Measurements from ENCODE around the gene NRN1L. TPM values are rescaled to one million over a fixed set of nuclear protein-coding genes. Genes with fewer than 3 reads are reported as not detected.

Gene NRN1L
- total and polyA plus RNA-seq, 2 of the 4 experiments (the other 2 are of a cell fraction) = 0.27 TPM; not detected in 1

GRCh38 chr16:67880584-67880983 is 4.1 kb upstream of the NRN1L start:
- no peak overlapping the region for H2BK120ac ChIP-seq (ENCODE audit: low read depth, low read length)
- H2AK9ac ChIP-seq (replicated peaks; ENCODE audit: low read depth, low read length, poor library complexity) = no peak overlapping the region
- DNase-seq (no peak), ATAC-seq (ENCODE audit: low read depth) (no peak)
- peaks cover 11 to 31% of the 10 kb centered on the region in 2 experiments; a peak in 3 of 4 replicates for H3K79me1 ChIP-seq (ENCODE audit: low read depth in 1 of 2, low read length in 2 of 2)
- H4K20me1 ChIP-seq (ENCODE audit: insufficient read depth, low read length) = peaks cover 52% of the 10 kb centered on the region
- in situ Hi-C loops (cut with MboI; ENCODE audit: low sequenced_read_pairs) = no loop called here
- no peak overlapping the region for H3K27ac ChIP-seq (ENCODE audit: insufficient read depth, low read length)
- no peaks in the 10 kb centered on the region for H3K27me3 ChIP-seq (ENCODE audit: control insufficient read depth, insufficient read depth, low read length)
- WGBS, 2 experiments (ENCODE audit: extremely low coverage in 2 of 2, insufficient read length in 1 of 2) = 100% methylated on average over 3 of the region's 13 CpGs; no CpG with 5 or more reads in 1 of the 2 experiments
- H2AK5ac ChIP-seq (ENCODE audit: low read depth, low read length) = no peak overlapping the region
- ChIA-PET CTCF (interaction anchor here (0.6 to 0.9 kb wide), 2 partner anchors 9 to 33 kb away, joined by 3 read pairs; no protein-coding TSS in a partner anchor), POLR2A (ENCODE audit: unreplicated experiment) (no interaction called here)
- intact Hi-C loops (cut with micrococcal nuclease) = no loop called here
- no peak overlapping the region for H3K56ac ChIP-seq (ENCODE audit: extremely low read depth, insufficient read depth, low read length)
- H4K5ac ChIP-seq (ENCODE audit: low read depth, low read length) = no peak overlapping the region
- no peak overlapping the region for H4K91ac ChIP-seq (ENCODE audit: insufficient read depth, low read depth, low read length)
- TF ChIP-seq USF2 (IDR thresholded peaks at IDR 0.05; ENCODE audit: low read depth, low read length) (no peak), SMC3 (IDR thresholded peaks at IDR 0.05; ENCODE audit: low read depth, low read length) (no peak), CTCF (conservative IDR thresholded peaks at IDR 0.05; ENCODE audit: low read depth, low read length) (no peak), RCOR1 (IDR thresholded peaks at IDR 0.05; ENCODE audit: insufficient replicate concordance, low read length) (no peak), RFX5 (IDR thresholded peaks at IDR 0.05; ENCODE audit: low read depth, low read length) (no peak), ELK1 (IDR thresholded peaks at IDR 0.05; ENCODE audit: borderline replicate concordance, low read depth, low read length) (no peak), MAFK (IDR thresholded peaks at IDR 0.05; ENCODE audit: low read depth, low read length) (no peak), CEBPB (IDR thresholded peaks at IDR 0.05; ENCODE audit: low read depth, low read length) (no peak), CHD1 (IDR thresholded peaks at IDR 0.05; ENCODE audit: low read depth, low read length) (no peak), MAZ (IDR thresholded peaks at IDR 0.05; ENCODE audit: borderline replicate concordance, low read depth, low read length) (no peak), FOS (IDR thresholded peaks at IDR 0.05; ENCODE audit: low read depth, low read length) (no peak), BHLHE40 (IDR thresholded peaks at IDR 0.05; ENCODE audit: low read depth, low read length) (no peak), POLR2A (IDR thresholded peaks at IDR 0.05; ENCODE audit: low read depth, low read length) (no peak), MXI1 (IDR thresholded peaks at IDR 0.05; ENCODE audit: borderline replicate concordance, low read depth, low read length) (no peak)
- no peak overlapping the region for H3K14ac ChIP-seq (replicated peaks; ENCODE audit: low read depth, low read length)
- H3K9ac ChIP-seq (ENCODE audit: low read depth, low read length) = no peak overlapping the region
- no peak overlapping the region for H3K4me3 ChIP-seq (ENCODE audit: insufficient read depth, low read depth, low read length)
- H2BK15ac ChIP-seq (ENCODE audit: low read depth, low read length) = no peak overlapping the region
- no peaks in the 10 kb centered on the region for H3K9me3 ChIP-seq (ENCODE audit: control insufficient read depth, insufficient read depth, low read length)
- H2BK20ac ChIP-seq (ENCODE audit: low read depth, low read length) = no peak overlapping the region
- H3K4ac ChIP-seq (ENCODE audit: low read depth, low read length) = no peak overlapping the region
- no peak overlapping the region for H2BK5ac ChIP-seq (ENCODE audit: low read depth, low read length, poor library complexity, severe bottlenecking)
- no peak overlapping the region for H3K23ac ChIP-seq (ENCODE audit: low read depth, low read length)
- BruUV-seq (replicated peaks) = no TSS peak
- no peak overlapping the region for H2AFZ ChIP-seq (replicated peaks; ENCODE audit: low read length, poor library complexity)
- peaks cover 3% of the 10 kb centered on the region; the same call in 1 of the 2 replicates for H3K9me1 ChIP-seq (ENCODE audit: insufficient read depth, low read length)
- H3K18ac ChIP-seq (ENCODE audit: low read depth, low read length) = no peak overlapping the region
- no peak overlapping the region for H4K8ac ChIP-seq (ENCODE audit: low read depth in 2 of 2, low read length in 2 of 2)
- H3K4me1 ChIP-seq (ENCODE audit: control insufficient read depth, insufficient read depth, low read length) = peaks cover 4% of the 10 kb centered on the region; the same call in 1 of the 2 replicates
- dilution Hi-C loops (cut with HindIII; ENCODE audit: low sequenced_read_pairs, unreplicated experiment) = no loop called here
- no peak overlapping the region for H3K4me2 ChIP-seq (ENCODE audit: low read depth, low read length)
- peaks cover 83% of the 10 kb centered on the region for H3K36me3 ChIP-seq (ENCODE audit: control insufficient read depth, insufficient read depth, low read length)
